ENCODE results near the gene SLC51A. TPM values are rescaled to one million over a fixed set of nuclear protein-coding genes. Genes with fewer than 3 reads are reported as not detected.

SLC51A gene
- total and polyA plus RNA-seq, 2 of the 13 experiments (the other 11 are each of a cell fraction or from before 2014, with no cell fraction given): 4.3 to 48.8 TPM

- TF ChIP-seq LCORL (IDR thresholded peaks at IDR 0.05) (no peak), LCORL (CRISPR knock-in tag; IDR thresholded peaks at IDR 0.05) (peak; percentile 55; the same call in 1 of the 2 replicates), RCOR2 (CRISPR knock-in tag; IDR thresholded peaks at IDR 0.05) (no peak), PAXIP1 (CRISPR knock-in tag; conservative IDR thresholded peaks at IDR 0.05) (peak; percentile 53), ETV5 (CRISPR knock-in tag; IDR thresholded peaks at IDR 0.05; ENCODE audit: borderline replicate concordance) (peak; percentile 46; the same call in 1 of the 2 replicates), ZFX (CRISPR knock-in tag; IDR thresholded peaks at IDR 0.05; ENCODE audit: low read depth) (0 out of 2 replicates have a peak, but pooled peaks have one; percentile 9), HIVEP1 (CRISPR knock-in tag; IDR thresholded peaks at IDR 0.05) (no peak)
Observed at GRCh38 chr3:196207833-196208607, 8.3 kb upstream of the SLC51A start (continued).

- Histone ChIP-seq H3K9me3 (ENCODE audit: low read length) (no peaks in the 10 kb centered on the region), H3K4me3 (replicated peaks in 1 of 3; ENCODE audit: insufficient read depth in 1 of 3, low read depth in 2 of 3, low read length in 3 of 3) (no peak overlapping the region), H3K36me3 (replicated peaks in 1 of 2; ENCODE audit: control insufficient read depth in 1 of 2, insufficient read depth in 2 of 2, low read length in 2 of 2) (no peaks in the 10 kb centered on the region), H3K27ac (ENCODE audit: extremely low read length, insufficient read depth, low read length) (no peak overlapping the region), H4K20me1 (ENCODE audit: insufficient read depth, low read length) (no peaks in the 10 kb centered on the region), H2AFZ (ENCODE audit: low read length) (no peak overlapping the region), H3K4me2 (ENCODE audit: low read depth, low read length) (peak overlapping the region; percentile 57; the same call in 1 of the 2 replicates), H3K27me3 (ENCODE audit: control insufficient read depth in 1 of 2, insufficient read depth in 2 of 2, low read length in 2 of 2) (0 out of 5 replicates have a peak, but pooled peaks cover 0 to 2% of the 10 kb centered on the region in 2 experiments), H3K9ac (ENCODE audit: insufficient read depth, low read depth, low read length) (no peak overlapping the region), H3K4me1 (ENCODE audit: insufficient read depth, low read length) (peaks cover 72% of the 10 kb centered on the region), H3K79me2 (ENCODE audit: insufficient read depth, low read length) (no peaks in the 10 kb centered on the region)
- ChIA-PET CTCF (ENCODE audit: low intra/inter-chr PET ratio, low total read pairs) (no interaction called here), POLR2A (no interaction called here)
- in situ Hi-C loops (cut with HindIII; ENCODE audit: extremely low pct_ligation_motif_present, low pct_unique_long_range_greater_than_20kb) (no loop called here), intact Hi-C loops (cut with micrococcal nuclease; ENCODE audit: unreplicated experiment) (no loop called here)
- ATAC-seq: peak; percentile 45
- BruUV-seq (replicated peaks): no TSS peak
- no peak for FAIRE-seq
- 61% methylated on average over 11 of the region's 24 CpGs for WGBS (ENCODE audit: low lambda C conversion rate)
- no peak for DNase-seq (ENCODE audit: low spot score)
- TF ChIP-seq ZNF121 (CRISPR knock-in tag; IDR thresholded peaks at IDR 0.05): no peak
- 0 out of 2 replicates have a peak, but pooled peaks have one; percentile 11 for TF ChIP-seq GABPB1 (CRISPR knock-in tag; IDR thresholded peaks at IDR 0.05)
- TF ChIP-seq DZIP1 (CRISPR knock-in tag; IDR thresholded peaks at IDR 0.05): 0 out of 2 replicates have a peak, but pooled peaks have one; percentile 35
- 0 out of 2 replicates have a peak, but pooled peaks have one; percentile 29 for TF ChIP-seq ZNF605 (CRISPR knock-in tag; IDR thresholded peaks at IDR 0.05)
Observed at GRCh38 chr3:196208942-196209695, 7.2 kb upstream of the SLC51A start.
